Lower lobe of right lung (tissue), 2 donors: ENCODE results near the gene PNRC1. TPM values are rescaled to one million over a fixed set of nuclear protein-coding genes. Genes with fewer than 3 reads are reported as not detected.
A peak's percentile ranks its signal among the peaks of the same experiment; 100 is the strongest.
"Not testable (repeated sequence)": the region's sequence is repeated elsewhere in the genome, so short reads cannot be mapped to it uniquely, and the experiment has no call there.

Source experiments
- ATAC-seq, 2 donors: fragments of 200-7000 bp; cut with Tn5 transposase; one replicate each; pipeline ENCODE4 v1.9.1; 2020 to 2022; ENCODE audit warnings: mild to moderate bottlenecking in 2 of 2, moderate library complexity in 2 of 2
- DNase-seq: peaks from one replicate; pipeline ENCODE4 v3.0.0-alpha.2; 2020
- H3K27ac ChIP-seq: fragments of 200-600 bp; one replicate; pipeline ENCODE4 v1.8.0; 2022
- H3K27me3 ChIP-seq: fragments of 200-600 bp; one replicate; pipeline ENCODE4 v1.8.0; 2022; ENCODE audit warnings: low read depth
- H3K36me3 ChIP-seq: fragments of 200-600 bp; one replicate; pipeline ENCODE4 v1.8.0; 2022; ENCODE audit warnings: mild to moderate bottlenecking
- H3K4me1 ChIP-seq: fragments of 200-600 bp; one replicate; pipeline ENCODE4 v1.8.0; 2022
- H3K4me3 ChIP-seq: fragments of 200-600 bp; one replicate; pipeline ENCODE4 v1.8.0; 2022; ENCODE audit warnings: mild to moderate bottlenecking
- H3K9me3 ChIP-seq: fragments of 200-600 bp; one replicate; pipeline ENCODE4 v1.8.0; 2022
- CTCF ChIP-seq: fragments of 200-600 bp; IDR thresholded peaks from one replicate; pipeline ENCODE4 v1.8.0; 2022; ENCODE audit warnings: antibody characterized with exemption, mild to moderate bottlenecking
- intact Hi-C: fragments of 100-400 bp; cut with DNase I; formaldehyde crosslinking; loops from one replicate; pipeline ENCODE4 v1.11.0; 2022
- total RNA-seq: library from RNA; stranded (reverse); fragmentation: NEBNext Ultra II Directional; extraction: Animal tissue kit (Norgen Biotek cat#: 25700); gene quantifications from one replicate; pipeline ENCODE4 v1.2.1, GENCODE V29; 2021
- donor health status: DM: no; HTN: yes; CAD: no; lungs with severe emphysema.

Gene PNRC1
- total RNA-seq, 1 donor from 2014 or later, result 198 TPM

DNA sequence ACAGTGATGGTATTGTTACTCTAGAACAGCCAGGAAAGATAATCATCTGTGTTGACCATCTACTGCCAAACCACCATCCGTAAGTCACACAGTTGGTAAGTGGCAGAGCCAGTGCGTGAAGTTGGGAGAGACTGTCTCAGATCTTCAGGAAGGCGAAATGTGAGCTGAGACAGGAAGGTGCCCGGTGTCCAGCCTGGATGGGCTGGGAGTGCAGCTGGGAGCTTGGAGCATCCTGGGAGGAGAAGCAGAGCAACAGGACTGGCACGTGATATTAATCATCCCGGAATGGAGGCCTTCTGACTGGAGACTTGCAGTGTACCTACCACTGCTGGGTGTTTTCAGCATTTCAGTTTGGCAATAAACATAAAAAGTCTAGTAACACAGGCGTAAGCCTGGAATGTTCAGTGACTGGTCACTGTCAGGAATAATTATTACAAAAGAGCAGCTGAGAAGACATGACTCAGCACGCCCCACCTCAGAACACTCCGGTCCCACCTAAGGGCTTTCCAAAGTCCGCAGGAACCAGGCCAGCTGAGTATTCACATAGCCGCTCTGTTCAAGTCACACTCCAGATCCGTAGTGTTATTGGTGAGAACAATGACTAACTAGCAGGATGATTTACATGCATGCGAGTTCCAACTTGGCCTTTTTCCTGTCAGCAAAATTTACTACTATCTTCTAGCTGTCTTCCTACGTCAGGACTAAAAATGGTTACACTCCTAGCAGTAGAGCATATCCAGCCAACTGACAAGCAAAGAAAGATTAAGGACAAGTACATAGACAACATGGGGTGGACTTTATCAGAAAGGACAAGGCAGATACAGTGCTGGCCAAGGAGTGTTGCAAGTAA, 45.1 kb upstream of the PNRC1 start:
- Histone ChIP-seq H3K27me3 (no peaks in the 10 kb centered on the region), H3K27ac (peak overlapping the region; percentile 80), H3K4me1 (peaks cover 35% of the 10 kb centered on the region), H3K36me3 (no peaks in the 10 kb centered on the region), H3K9me3 (peaks cover 7% of the 10 kb centered on the region), H3K4me3 (no peak overlapping the region)
- no peak for TF ChIP-seq CTCF
- ATAC-seq, result peak; percentile 87 to 94
- intact Hi-C loops, result no loop called here
- DNase-seq, result peak; percentile 70

- TF ChIP-seq CTCF, result no peak
- H3K36me3 ChIP-seq, result no peaks in the 10 kb centered on the region
- H3K4me1 ChIP-seq, result peaks cover 35% of the 10 kb centered on the region
- no peak for DNase-seq
- ATAC-seq, result no peak
- intact Hi-C loops, result no loop called here
- H3K4me3 ChIP-seq, result no peak overlapping the region
- H3K27ac ChIP-seq, result no peak overlapping the region
- no peaks in the 10 kb centered on the region for H3K27me3 ChIP-seq
- H3K9me3 ChIP-seq, result peaks cover 7% of the 10 kb centered on the region
Observed at GRCh38 chr6:89037141-89037900, 43.2 kb upstream of the PNRC1 start.

DNA sequence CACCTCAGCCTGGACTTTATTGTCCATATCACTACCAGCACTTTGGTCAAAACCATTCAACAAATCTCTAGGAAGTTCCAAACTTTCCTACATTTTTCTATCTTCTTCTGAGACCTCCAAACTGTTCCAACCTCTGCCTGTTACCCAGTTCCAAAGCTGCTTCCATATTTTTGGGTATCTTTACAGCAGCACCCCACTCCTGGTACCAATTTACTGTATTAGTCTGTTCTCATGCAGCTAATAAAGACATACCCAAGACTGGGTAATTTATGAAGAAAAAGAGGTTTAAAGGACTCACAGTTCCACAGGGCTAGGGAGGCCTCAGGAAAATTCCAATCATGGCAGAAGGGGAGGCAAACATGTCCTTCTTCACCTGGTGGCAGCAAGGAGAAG, 42.7 kb upstream of the PNRC1 start:
- DNase-seq, H3K27ac ChIP-seq, H3K4me3 ChIP-seq, H3K36me3 ChIP-seq, H3K27me3 ChIP-seq, intact Hi-C loops, ATAC-seq, H3K9me3 ChIP-seq: not testable (repeated sequence)
- H3K4me1 ChIP-seq, result peaks cover 35% of the 10 kb centered on the region

GRCh38 chr6:89042664-89043063, 37.9 kb upstream of the PNRC1 start:
- TF ChIP-seq CTCF, result no peak
- no peaks in the 10 kb centered on the region for H3K36me3 ChIP-seq
- intact Hi-C loops, result no loop called here
- H3K9me3 ChIP-seq, result peaks cover 4% of the 10 kb centered on the region
- no peak for DNase-seq
- no peak overlapping the region for H3K27ac ChIP-seq
- peaks cover 5% of the 10 kb centered on the region for H3K4me1 ChIP-seq
- H3K27me3 ChIP-seq, result no peaks in the 10 kb centered on the region
- ATAC-seq, result no peak
- no peak overlapping the region for H3K4me3 ChIP-seq

GRCh38 chr6:89044328-89045010, 36.1 kb upstream of the PNRC1 start:
- DNase-seq, result no peak
- no peak for ATAC-seq
- H3K36me3 ChIP-seq, result no peaks in the 10 kb centered on the region
- H3K9me3 ChIP-seq, result no peaks in the 10 kb centered on the region
- H3K4me3 ChIP-seq, result no peak overlapping the region
- intact Hi-C loops, result no loop called here
- H3K27ac ChIP-seq, result peak overlapping the region; percentile 9
- no peak for TF ChIP-seq CTCF
- H3K27me3 ChIP-seq, result no peaks in the 10 kb centered on the region
- peaks cover 5% of the 10 kb centered on the region for H3K4me1 ChIP-seq
